ENCODE data around the gene NT5C1B.

- TF ChIP-seq CTCF (IDR thresholded peaks at IDR 0.05) (no peak), EZH2 (IDR thresholded peaks at IDR 0.05) (no peak), EZH2phosphoT487 (IDR thresholded peaks at IDR 0.05) (no peak)
Measured at GRCh38 chr2:18519914-18520450, 69.4 kb downstream of the NT5C1B start.
